Measurements from ENCODE around the gene OSBP2.

OSBP2 gene

GRCh38 chr22:30949934-30950660 is 255.4 kb downstream of the OSBP2 start:
- no peak for DNase-seq

DNA sequence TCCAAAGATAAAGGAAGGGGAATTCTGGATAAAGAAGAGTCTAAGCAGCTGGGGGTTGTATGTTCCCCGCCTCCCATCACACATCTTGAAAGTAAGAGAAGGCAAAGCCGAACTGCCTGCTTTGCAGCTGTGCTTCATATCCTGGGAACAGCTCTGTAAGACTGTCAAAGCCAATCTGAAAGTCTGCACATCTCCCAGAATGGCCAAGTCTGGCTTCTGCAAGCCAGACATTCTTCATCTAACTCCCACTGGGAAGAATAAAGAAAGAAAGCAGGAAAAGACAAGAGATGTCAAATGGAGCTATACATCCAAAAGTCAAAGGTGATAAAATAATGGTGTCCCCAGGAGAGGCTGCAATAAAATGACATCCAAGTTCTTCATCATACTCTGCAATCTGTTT is 258.5 kb downstream of the OSBP2 start:
- no peak for DNase-seq

DNA sequence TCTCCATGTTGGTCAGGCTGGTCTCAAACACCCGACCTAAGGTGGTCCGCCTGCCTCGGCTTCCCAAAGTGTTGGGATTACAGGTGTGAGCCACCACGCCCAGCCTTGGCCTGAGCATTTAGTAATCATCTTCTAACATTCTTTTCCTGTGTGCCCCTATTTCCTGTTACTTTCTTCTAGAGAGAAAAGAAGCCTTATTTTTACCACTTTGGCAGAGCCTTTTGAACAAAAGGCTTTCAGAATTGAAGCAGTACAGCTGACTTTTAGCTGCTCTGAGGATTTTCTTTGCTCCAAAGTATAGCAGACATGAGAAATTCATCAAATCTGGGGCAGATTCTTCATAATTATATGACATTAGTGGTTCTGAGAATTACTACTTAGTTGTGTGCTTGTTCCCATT is 260.5 kb downstream of the OSBP2 start:
- DNase-seq: no peak
